ENCODE results near the gene PFDN5. TPM values are rescaled to one million over a fixed set of nuclear protein-coding genes. Genes with fewer than 3 reads are reported as not detected.
"Not testable (repeated sequence)": the region's sequence is repeated elsewhere in the genome, so short reads cannot be mapped to it uniquely, and the experiment has no call there.

PFDN5 gene
- total RNA-seq, 1 experiment from 2014 or later: 219 TPM

DNA sequence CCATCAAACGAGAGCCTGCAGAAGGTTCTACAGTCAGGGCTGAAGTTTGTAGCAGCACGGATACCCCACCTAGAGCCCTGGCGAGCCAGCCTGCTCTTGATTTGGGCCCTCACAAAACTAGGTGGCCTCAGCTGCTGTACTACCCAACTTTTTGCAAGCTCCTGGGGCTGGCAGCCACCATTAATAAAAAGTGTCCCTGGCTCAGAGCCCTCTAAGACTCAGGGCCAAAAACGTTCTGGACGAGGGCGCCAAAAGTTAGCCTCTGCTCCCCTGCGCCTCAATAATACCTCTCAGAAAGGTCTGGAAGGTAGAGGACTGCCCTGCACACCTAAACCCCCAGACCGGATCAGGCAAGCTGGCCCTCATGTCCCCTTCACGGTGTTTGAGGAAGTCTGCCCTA, 8.9 kb upstream of the PFDN5 start:
- DNase-seq (ENCODE audit: low spot score): no peak

DNA sequence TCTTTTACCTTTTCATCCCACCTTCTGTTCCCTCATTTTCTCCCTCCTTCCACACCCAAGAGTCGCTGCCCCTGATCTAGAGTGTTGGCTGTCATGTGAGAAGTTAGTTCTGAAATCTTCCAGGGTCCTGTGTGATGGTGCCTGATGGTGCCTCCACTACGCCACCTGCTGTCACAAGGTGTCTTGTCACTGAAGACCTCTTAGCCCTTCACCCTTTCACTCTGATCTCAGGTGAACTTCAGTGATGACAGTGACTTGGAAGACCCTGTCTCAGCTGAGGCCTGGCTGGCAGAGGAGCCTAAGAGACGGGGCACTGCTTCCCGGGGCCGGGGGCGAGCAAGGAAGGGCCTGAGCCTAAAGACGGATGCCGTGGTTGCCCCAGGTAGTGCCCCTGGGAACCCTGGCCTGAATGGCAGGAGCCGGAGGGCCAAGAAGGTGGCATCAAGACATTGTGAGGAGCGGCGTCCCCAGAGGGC, 7.6 kb upstream of the PFDN5 start:
- DNase-seq (ENCODE audit: low spot score): peak; percentile 76

DNA sequence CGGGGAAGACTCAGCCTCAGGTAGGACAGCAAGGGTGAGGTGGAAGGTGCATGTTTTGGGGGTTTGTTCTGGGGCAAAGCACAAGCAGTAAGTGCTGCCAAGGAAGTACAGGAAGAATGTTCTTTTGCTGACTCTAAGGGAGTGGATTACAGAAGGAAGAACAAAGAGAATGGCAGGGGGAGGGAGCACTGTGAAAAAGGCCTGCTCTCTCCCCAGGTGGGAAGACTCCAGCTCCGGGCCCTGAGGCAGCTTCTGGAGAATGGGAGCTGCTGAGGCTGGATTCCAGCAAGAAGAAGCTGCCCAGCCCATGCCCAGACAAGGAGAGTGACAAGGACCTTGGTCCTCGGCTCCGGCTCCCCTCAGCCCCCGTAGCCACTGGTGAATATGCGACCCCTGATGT, 7.0 kb upstream of the PFDN5 start:
- no peak for DNase-seq (ENCODE audit: low spot score)

DNA sequence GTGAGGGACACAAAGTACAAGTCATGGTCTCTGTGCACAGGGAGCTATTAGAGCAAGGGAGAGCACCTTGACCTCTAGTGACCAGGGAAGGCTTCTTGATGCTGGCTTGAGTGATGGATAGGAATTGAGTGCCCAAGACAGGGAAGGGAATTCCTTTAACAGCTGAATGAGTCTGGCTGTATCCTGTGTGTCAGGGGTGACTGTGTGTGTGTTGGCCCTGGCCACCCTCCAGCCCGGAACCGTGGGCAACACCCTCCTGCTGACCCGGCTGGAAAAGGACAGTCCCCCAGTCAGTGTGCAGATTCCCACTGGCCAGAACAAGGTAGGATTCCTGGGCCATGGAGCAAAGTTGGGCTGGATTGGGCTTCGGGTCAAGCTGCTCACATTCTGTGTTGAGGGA, 5.5 kb upstream of the PFDN5 start:
- no peak for DNase-seq (ENCODE audit: low spot score)

DNA sequence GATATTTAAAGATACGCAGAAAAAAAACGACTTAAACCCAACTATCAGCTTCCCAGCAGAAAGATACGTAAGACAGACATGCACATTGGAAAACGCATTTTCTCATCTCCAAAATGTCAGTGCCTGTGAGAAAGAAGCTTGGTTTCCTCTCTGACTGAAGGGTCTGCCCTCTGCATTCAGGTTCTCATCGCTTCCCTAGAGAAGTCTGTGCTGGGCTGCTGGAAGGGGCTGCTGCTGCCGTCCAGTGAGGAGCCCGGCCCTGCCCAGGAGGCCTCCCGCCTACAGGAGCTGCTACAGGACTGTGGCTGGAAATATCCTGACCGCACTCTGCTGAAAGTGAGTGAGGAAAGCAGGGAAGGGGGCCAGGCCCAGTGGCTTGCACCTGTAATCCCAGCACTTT, 4.7 kb upstream of the PFDN5 start:
- no peak for DNase-seq (ENCODE audit: low spot score)

DNA sequence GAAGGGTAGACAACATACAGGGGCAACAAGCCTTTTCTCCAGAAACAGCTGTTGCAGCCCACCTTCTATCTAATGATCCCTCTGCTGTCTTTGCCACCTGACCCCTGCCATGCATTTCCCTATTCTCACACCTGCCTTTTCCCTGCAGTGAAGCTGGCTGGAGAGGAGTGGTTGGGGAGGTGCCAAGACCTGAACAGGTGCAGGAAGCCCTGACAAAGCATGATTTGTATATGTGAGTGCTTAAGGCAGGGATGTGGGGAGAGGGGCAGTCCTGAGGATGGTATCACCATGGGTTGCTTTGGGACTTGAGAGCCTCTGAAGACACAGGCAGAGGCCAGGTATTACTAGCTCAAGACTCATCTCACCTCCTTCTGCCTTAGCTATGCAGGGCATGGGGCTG, 2.9 kb upstream of the PFDN5 start:
- DNase-seq (ENCODE audit: low spot score): no peak

DNA sequence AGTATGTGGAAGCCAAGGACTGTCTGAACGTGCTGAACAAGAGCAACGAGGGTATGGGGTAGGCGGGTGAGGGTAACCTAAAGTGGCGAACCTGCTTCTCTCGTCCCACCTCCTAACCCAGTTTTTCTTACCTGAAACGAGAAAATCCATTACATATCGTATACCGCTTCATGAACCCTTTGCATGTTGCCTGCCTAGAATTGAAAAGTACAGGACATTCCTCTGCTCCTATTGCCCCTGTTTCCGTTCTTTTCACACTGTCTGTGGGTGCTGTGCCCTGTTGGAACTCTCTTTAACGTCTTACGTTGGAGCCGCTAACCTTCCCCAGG, 513 bp downstream of the PFDN5 start:
- no peak for DNase-seq (ENCODE audit: low spot score)

DNA sequence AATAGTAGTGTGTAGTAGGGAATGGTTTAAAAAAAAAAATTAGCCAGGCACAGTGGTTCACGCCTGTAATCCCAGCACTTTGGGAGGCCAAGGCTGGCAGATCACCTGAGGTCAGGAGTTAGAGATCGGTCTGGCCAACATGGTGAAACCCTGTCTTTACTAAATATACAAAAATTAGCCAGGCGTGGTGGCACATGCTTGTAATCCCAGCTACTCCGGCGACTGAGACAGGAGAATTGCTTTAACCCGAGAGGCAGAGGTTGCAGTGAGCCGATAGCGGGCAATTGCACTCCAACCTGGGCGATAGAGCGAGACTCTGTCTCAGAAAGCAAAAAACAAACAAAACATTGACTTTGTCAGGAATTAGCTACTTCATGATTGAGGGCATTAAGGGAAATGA, 1.8 kb downstream of the PFDN5 start:
- not testable (repeated sequence) for DNase-seq (ENCODE audit: low spot score)

DNA sequence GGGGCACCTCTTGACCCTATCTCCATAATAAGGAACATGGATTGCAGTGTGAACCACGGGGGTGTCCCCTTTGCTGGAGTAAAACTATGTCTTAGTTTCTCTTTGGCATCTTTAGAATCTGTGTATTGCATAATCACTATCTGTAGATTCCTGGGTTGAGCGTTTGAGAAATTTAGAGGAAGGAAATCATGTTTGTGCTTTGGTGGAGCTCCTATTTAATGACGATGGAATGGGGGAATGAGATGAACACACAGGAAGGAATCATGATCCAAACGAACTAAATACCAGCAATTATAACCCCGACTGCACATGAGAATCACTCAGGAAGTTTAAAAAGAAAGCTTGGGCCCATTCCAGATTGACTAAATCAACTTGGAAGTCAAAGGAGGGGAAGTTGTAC, 2.8 kb downstream of the PFDN5 start:
- DNase-seq (ENCODE audit: low spot score): no peak

DNA sequence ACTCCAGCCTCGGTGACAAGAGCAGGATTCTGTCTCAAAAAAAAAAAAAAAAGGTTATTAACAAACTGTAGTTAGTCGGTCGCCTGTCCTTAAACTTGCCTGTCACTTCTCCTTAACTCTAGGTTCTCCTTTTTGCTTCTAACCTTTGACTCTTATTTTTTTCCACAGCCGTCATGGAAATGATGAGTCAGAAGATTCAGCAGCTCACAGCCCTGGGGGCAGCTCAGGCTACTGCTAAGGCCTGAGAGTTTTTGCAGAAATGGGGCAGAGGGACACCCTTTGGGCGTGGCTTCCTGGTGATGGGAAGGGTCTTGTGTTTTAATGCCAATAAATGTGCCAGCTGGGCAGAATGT, 3.7 kb downstream of the PFDN5 start:
- DNase-seq (ENCODE audit: low spot score): no peak

DNA sequence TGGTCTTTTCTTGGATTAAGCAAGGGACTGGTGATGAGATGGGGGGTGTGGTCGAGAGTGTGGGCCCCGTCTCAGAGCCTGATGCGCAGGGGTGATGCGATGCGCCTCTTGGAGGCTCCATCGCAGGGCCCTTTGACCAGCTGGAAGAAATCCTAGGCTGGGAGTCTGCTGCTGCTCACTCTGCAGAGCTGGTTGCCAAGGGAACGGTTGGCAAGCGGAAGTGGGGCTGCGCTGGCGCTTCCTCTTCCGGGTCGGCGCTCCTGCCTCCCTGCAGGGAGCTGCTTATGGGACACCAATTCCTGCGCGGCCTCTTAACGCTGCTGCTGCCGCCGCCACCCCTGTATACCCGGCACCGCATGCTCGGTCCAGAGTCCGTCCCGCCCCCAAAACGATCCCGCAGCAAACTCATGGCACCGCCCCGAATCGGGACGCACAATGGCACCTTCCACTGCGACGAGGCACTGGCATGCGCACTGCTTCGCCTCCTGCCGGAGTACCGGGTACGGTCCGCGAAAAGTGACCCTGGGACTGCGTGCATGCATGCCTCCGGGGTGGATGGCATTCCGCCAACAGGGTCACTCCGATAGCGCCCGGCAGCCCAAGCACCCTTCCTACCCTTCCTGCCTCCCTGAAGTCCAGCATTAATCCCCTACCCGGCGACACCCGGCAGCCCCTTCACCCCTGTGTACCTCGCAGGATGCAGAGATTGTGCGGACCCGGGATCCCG, 4.3 kb downstream of the PFDN5 start, which contains the start of gene MYG1:
Gene MYG1, plus strand, starts transcription at position 242 of the 727 bp plus-strand sequence. Its CDS starts 43 bp downstream, at position 285.
- DNase-seq (ENCODE audit: low spot score): peak; percentile 95

DNA sequence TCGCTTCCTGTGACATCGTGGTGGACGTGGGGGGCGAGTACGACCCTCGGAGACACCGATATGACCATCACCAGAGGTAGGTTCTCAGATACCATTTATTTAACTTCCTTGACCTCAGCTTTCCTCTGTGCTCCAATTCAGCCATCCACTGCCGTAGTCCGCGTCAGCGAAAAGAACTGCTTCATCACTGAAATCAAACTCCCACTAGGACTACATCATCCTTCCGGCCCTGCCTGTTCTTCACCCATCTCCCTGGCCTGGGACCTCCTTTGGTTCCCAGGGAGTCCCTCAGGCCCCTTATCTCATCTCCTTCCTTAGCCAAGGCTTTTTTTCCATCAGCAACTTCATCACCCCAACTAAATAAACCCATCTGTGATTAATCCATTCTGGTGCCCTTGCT, 4.8 kb downstream of the PFDN5 start:
- DNase-seq (ENCODE audit: low spot score): peak; percentile 30

DNA sequence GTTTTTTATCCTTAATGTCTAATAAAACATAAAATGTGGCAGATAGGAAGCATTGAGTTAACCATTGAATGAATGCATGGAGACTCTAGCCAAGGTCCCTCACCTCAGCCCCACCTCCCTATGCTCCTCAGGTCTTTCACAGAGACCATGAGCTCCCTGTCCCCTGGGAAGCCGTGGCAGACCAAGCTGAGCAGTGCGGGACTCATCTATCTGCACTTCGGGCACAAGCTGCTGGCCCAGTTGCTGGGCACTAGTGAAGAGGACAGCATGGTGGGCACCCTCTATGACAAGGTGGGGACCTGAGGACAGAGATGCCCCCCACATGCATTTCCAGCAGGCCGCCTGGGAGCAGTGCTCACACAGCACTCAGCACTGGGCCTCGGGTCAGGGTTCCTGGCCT, 7.6 kb downstream of the PFDN5 start:
- no peak for DNase-seq (ENCODE audit: low spot score)

DNA sequence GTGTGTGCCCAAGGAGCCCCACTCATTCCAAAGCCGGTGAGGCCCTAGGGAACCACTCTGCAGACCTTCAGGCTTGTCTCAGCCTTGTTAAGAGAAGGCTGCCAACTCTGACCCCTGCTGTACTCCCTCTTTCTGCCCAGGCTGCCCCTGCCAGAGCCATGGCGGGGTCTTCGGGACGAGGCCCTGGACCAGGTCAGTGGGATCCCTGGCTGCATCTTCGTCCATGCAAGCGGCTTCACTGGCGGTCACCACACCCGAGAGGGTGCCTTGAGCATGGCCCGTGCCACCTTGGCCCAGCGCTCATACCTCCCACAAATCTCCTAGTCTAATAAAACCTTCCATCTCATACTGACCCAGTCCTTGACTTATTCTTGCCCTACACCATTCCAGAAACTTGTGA, 11.5 kb downstream of the PFDN5 start:
- DNase-seq (ENCODE audit: low spot score): no peak

DNA sequence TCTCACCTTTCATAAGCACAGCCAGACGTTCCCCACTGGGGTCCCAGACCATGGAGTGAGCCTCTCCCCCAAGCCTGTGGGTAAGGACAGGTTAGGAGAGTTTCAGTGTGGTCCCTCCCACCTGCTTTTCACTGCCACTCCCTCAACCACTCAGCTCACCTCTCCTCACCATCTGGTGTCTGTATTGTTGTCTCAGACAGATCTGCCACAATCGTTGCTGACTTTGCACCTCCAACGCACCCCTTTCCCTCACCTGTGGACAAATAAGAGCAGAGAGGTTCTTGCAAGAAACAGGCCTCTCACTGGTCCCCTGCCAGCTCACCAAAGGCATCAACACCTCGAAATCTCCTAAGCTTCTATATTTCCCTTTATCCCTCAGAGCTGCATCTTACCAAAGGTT, 12.9 kb downstream of the PFDN5 start:
- no peak for DNase-seq (ENCODE audit: low spot score)

DNA sequence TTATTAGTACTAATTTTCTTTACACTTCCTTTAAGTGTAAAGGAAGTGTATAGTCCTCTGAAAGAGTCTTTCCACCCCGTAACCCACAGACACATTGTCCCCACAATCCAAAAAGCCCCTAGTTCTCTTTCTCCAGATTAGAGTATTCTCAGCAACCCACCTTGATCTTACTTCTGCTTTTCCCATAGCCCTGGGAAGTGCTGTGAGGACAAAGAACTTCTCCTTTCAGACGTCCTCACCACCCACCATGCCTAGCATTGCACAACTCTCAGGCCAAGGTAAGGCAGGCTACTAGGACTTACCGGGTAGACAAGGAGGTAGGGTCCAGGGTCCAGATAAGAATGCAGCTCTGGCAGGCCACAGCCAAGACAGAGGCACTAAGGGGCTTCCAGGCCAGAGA, 18.7 kb downstream of the PFDN5 start:
- DNase-seq (ENCODE audit: low spot score): no peak

DNA sequence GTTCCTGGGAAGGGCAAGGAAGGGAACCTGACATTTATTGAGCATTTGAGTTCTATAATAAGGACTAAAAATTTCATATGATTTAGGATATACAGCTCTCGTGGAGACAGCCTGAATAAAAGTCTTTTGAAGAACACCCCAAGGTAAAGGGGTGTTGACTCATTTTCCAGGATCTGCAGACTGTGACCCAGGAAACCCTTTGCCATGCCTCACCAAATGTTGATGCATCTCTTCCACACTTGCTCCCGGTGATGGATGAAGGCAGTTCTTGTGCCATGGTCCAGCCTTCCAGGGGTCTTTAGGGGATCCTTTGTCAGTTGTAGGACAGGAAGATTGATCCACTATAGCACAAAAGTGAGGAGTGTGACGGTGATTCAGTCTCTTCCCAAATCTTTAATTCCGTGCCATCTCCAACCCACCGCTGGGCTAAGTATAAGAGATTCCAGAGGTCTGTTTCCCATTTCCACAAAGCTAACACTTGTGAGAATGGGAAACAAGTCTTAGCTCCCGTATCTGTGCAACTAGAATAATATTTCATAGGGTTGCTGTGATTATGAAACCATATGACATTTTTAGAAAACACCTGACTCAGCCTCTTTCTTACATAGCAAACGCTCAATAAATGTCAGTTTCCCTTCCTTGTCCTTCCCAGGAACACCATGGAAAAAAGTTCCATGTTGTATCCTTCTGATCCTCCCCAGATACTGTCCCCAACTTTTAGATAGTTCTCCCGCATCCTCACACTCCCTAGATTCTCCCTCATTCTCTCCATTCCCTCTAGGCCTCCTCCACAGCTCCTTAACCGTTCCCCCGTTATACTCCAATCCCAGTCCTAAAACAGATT, 25.2 kb downstream of the PFDN5 start:
- no peak for DNase-seq (ENCODE audit: low spot score)

DNA sequence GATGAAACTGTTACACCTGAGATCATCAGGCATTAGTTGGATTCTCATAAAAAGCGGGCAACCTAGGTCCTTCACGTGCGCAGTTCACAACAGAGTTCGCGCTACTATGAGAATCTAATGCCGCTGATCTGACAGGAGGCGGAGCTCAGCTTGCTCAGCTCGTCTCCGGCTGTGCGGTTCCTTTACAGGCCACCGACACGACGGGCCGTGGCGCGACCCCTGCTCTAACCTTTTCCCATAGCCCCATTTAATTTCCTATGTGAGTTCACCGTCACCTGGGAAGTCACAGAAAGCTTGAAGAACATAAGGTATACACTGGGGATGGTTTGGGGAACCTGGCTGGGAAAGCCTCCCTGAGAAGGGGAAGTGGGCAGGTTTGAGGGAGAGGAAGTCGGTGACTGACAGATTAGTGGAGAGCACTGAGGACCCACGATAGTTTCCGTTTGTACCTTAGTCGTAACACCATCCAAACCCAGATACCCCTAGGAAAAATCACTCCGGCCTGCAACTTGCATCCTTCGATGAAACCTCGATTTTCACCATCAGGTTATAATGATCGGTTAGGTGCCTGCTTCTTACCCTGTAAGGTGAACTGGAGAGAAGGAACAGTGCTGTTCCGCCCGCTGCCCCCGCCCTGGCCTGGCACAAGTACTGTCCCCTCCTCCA, 28.9 kb downstream of the PFDN5 start:
- DNase-seq (ENCODE audit: low spot score): no peak

DNA sequence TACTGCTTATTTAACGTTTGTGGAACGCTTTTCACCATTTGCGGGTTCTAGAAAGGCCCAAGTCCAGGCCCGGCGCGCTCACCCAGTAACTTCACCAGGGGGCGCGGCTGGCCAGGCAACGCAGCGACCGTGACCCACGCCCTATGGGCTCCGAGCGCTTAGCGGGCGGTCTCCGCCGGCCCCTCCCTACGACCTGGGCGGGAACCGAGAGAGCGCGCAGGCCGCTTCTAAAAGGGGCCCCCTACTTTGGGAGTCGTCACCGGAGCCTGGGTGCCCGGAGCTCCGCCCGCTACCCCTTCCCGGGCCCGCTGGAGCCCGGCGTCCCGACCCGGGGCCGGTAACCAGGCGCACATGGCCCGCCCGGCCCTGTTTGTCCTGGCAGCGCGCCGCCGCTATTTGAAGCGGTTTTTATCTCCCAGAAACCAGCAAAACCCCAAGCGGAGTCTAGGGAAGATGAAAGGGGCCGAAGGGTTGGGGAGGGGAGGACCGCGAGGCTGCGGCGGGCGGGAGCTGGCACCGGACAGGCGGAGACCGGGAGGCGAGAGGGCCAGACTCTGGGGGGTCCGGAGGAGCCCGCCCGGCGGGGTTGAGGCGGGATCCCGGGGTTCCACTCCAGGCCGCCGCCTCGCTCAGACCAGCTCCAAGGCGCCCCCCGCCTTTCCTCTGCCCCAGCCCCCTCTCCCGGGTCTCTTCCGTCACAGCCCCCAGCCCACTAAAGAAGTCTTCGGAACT, 29.6 kb downstream of the PFDN5 start:
- DNase-seq (ENCODE audit: low spot score): peak; percentile 85

DNA sequence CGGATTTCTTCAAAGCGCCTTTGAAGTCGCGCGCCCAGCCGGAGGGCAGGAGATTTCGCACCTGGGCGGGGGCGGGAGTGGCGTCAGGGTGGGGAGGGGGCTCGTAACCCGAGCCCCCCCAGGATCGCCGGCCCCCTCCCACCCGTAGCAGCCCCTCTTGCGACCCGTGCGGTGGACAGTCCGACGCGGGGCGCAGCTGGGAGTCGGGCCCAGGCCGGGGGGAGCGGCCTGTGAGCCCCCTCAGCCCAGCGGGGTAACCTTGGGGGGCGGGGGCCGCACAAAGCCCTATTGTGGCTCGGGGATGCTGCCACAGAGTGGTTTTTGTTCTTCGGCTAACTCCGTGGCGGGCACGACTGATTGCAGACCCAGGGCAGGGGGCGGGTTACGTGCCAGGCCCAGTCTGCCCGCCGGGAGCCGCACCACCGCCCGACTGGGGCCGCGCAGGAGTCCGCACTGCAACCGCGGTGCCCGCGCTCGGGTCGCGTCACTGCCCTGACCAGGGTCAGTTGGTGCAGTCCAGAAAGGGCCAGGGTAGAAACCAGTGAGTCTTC, 30.2 kb downstream of the PFDN5 start:
- no peak for DNase-seq (ENCODE audit: low spot score)

DNA sequence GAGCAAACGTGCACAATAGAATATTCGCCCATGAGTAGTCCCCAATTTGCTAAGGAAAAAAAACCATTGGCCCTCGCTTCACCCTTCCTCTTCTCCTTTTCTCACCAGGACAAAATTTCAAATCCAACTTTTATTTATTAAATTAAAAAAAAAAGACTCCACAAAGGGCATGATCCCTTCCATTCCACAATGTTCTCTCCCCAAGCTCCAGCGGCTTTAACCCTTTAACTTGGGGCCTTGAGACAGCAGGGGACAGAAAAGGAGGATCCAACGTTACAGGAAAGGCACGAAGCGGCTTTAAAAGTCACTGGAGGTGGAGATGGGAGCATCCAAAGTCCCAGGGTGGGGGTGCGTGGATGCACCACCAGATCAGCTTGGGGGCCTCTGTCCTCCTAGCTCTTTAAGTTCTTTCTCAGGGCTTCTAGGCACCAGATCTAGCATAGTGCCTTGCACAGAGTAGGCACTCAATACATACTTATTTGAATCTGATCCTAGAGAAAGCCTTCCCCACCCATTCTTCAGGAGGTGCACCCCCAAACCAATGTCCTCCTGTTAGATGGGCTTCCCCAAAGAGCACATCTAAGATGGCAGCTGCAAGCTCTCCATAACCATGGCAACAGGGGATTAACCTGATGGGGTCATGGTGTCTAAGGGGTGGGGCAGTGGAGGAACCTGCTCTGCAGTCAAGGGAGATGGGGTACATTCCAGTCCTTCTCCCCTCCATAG, 31.3 kb downstream of the PFDN5 start:
- no peak for DNase-seq (ENCODE audit: low spot score)
